ENCODE results near the gene FBXL22.

GRCh38 chr15:63576441-63576840 lies 20.7 kb upstream of the FBXL22 start:
- TF ChIP-seq, protein P1, sequence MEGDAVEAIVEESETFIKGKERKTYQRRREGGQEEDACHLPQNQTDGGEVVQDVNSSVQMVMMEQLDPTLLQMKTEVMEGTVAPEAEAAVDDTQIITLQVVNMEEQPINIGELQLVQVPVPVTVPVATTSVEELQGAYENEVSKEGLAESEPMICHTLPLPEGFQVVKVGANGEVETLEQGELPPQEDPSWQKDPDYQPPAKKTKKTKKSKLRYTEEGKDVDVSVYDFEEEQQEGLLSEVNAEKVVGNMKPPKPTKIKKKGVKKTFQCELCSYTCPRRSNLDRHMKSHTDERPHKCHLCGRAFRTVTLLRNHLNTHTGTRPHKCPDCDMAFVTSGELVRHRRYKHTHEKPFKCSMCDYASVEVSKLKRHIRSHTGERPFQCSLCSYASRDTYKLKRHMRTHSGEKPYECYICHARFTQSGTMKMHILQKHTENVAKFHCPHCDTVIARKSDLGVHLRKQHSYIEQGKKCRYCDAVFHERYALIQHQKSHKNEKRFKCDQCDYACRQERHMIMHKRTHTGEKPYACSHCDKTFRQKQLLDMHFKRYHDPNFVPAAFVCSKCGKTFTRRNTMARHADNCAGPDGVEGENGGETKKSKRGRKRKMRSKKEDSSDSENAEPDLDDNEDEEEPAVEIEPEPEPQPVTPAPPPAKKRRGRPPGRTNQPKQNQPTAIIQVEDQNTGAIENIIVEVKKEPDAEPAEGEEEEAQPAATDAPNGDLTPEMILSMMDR (IDR thresholded peaks at IDR 0.05; ENCODE audit: low read depth, low read length, poor library complexity, severe bottlenecking), result no peak
- no peak for TF ChIP-seq EZH2phosphoT487 (IDR thresholded peaks at IDR 0.05; ENCODE audit: borderline replicate concordance, low read length)

All from DOHH2 (cell line).